HFFc6 (cell line): ENCODE data around the gene RAB13. TPM values are rescaled to one million over a fixed set of nuclear protein-coding genes. Genes with fewer than 3 reads are reported as not detected.

Source experiments
- DNase-seq: peaks from one replicate; pipeline ENCODE4 v3.0.0-alpha.2; 2018
- H3K27ac Mint-ChIP-seq: 2 replicates; pipeline ENCODE4 v1.8.0; 2020; ENCODE audit warnings: mild to moderate bottlenecking, mixed read lengths
- H3K27me3 Mint-ChIP-seq: 2 replicates; pipeline ENCODE4 v1.8.0; 2021; ENCODE audit warnings: mild to moderate bottlenecking, moderate library complexity, mixed read lengths; ENCODE audit not compliant: insufficient read depth
- H3K36me3 Mint-ChIP-seq: 2 replicates; pipeline ENCODE4 v1.8.0; 2021; ENCODE audit warnings: low read depth, mixed read lengths
- H3K4me1 Mint-ChIP-seq: 2 replicates; pipeline ENCODE4 v1.8.0; 2020; ENCODE audit warnings: low read depth, mixed read lengths
- H3K4me3 Mint-ChIP-seq: 2 replicates; pipeline ENCODE4 v1.8.0; 2020; ENCODE audit warnings: mild to moderate bottlenecking, moderate library complexity, mixed read lengths
- H3K9me3 Mint-ChIP-seq: 2 replicates; pipeline ENCODE4 v1.8.0; 2020; ENCODE audit warnings: mild to moderate bottlenecking, mixed read lengths
- total RNA-seq, 6 experiments: library from RNA; stranded (reverse); fragmentation: NEBNext Ultra II Directional; extraction: Animal tissue kit (Norgen Biotek cat#: 25700); gene quantifications; 2 replicates in 1 of 6; 3 replicates in 5 of 6; pipeline ENCODE4 v1.2.3, GENCODE V29; 2021
- TF ChIP-seq, protein P1 (sequence below): fragments of 200-600 bp; sonication (generic); IDR thresholded peaks from 2 replicates; pipeline ENCODE4 v1.5.0; 2021; ENCODE audit warnings: antibody characterized with exemption, mild to moderate bottlenecking

RAB13 gene
- total RNA-seq, 6 experiments from 2014 or later: 119 to 138 (median 128) TPM

- Mint-ChIP-seq H3K27me3 (peaks cover 2% of the 10 kb centered on the region; the same call in 1 of the 2 replicates), H3K9me3 (no peaks in the 10 kb centered on the region), H3K4me1 (peaks cover 3% of the 10 kb centered on the region), H3K36me3 (peaks cover 44% of the 10 kb centered on the region), H3K27ac (no peak overlapping the region), H3K4me3 (no peak overlapping the region)
- TF ChIP-seq, protein P1, sequence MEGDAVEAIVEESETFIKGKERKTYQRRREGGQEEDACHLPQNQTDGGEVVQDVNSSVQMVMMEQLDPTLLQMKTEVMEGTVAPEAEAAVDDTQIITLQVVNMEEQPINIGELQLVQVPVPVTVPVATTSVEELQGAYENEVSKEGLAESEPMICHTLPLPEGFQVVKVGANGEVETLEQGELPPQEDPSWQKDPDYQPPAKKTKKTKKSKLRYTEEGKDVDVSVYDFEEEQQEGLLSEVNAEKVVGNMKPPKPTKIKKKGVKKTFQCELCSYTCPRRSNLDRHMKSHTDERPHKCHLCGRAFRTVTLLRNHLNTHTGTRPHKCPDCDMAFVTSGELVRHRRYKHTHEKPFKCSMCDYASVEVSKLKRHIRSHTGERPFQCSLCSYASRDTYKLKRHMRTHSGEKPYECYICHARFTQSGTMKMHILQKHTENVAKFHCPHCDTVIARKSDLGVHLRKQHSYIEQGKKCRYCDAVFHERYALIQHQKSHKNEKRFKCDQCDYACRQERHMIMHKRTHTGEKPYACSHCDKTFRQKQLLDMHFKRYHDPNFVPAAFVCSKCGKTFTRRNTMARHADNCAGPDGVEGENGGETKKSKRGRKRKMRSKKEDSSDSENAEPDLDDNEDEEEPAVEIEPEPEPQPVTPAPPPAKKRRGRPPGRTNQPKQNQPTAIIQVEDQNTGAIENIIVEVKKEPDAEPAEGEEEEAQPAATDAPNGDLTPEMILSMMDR: no peak
- no peak for DNase-seq
These were observed 46.7 kb downstream of the RAB13 start for GRCh38 chr1:153939476-153939875.

DNA sequence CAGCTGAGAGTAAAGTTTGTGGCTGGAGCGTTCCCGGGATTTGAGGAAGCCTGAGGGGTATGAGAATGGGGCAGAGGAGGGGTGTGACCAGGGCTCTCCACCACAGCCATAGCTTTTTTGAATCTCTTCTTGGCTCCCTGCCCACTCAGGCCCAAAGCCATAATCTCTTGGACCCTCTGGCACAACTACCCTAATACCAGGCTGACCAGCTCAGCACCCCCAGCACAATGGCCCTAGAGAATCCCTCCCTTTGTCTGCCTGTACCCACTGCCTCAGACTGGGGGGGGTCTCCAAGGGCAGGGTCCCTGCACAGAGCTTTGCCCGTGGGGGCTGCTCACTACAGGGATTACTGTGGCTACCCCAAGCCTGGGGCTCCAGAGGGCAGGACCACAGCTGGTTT is 47.1 kb downstream of the RAB13 start:
- no peaks in the 10 kb centered on the region for H3K9me3 Mint-ChIP-seq
- no peak overlapping the region for H3K27ac Mint-ChIP-seq
- peaks cover 2% of the 10 kb centered on the region; the same call in 1 of the 2 replicates for H3K27me3 Mint-ChIP-seq
- H3K4me3 Mint-ChIP-seq: no peak overlapping the region
- no peaks in the 10 kb centered on the region for H3K4me1 Mint-ChIP-seq
- DNase-seq: no peak
- TF ChIP-seq, protein P1: no peak
- H3K36me3 Mint-ChIP-seq: peaks cover 47% of the 10 kb centered on the region

- DNase-seq: no peak
- TF ChIP-seq, protein P1: no peak
- Mint-ChIP-seq H3K27ac (no peak overlapping the region), H3K4me3 (no peak overlapping the region), H3K9me3 (no peaks in the 10 kb centered on the region), H3K36me3 (peaks cover 47% of the 10 kb centered on the region), H3K4me1 (no peaks in the 10 kb centered on the region), H3K27me3 (peaks cover 2% of the 10 kb centered on the region; the same call in 1 of the 2 replicates)
These were observed 48.8 kb downstream of the RAB13 start for GRCh38 chr1:153937331-153937730.

DNA sequence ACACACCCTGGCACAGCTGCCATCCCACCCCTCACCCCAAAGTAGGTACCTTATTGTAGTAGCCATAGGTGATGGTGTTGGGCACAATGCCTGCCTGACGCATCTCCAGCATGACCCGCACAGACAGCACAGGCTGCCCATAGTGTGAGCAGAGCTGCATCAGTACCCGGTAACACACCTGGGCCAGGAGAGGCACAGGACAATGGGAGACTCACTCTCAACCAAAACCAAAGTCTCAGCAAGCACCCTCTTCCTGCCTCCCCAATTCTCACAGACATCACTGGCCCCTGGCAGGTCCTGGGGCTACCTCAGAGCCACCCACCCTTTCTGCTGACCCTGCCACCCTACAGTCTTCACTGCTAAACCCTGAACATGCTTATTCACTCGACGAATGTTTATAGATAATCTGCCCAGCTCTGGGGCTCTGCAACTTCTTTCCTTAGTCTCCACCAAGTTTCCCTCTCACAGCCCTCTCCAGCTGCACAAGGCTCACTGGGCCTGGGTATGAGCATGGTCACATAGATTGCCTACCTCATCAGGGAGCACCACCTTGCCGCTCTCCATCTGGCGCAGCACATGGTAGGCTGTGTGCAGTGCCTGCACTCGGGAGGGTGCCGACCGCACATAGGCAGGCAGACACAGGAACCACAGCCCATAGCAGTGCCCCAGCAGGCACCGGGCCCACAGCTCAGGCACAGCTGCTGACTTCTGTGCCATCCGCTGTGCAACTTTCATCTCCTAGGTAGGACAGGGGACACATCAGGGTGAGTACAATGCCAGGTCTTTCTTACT is 49.9 kb downstream of the RAB13 start:
- Mint-ChIP-seq H3K4me3 (no peak overlapping the region), H3K27ac (no peak overlapping the region)

GRCh38 chr1:153934746-153935145 is 51.4 kb downstream of the RAB13 start:
- H3K4me1 Mint-ChIP-seq: no peaks in the 10 kb centered on the region
- no peak overlapping the region for H3K27ac Mint-ChIP-seq
- no peak for DNase-seq
- no peaks in the 10 kb centered on the region for H3K9me3 Mint-ChIP-seq
- TF ChIP-seq, protein P1: no peak
- peaks cover 37% of the 10 kb centered on the region for H3K36me3 Mint-ChIP-seq
- H3K27me3 Mint-ChIP-seq: peaks cover 1% of the 10 kb centered on the region; the same call in 1 of the 2 replicates
- no peak overlapping the region for H3K4me3 Mint-ChIP-seq

More for the DNA sequence above, 49.9 kb downstream of the RAB13 start:
- Mint-ChIP-seq H3K36me3 (peaks cover 47% of the 10 kb centered on the region), H3K4me1 (no peaks in the 10 kb centered on the region), H3K9me3 (no peaks in the 10 kb centered on the region), H3K27me3 (peaks cover 3% of the 10 kb centered on the region; the same call in 1 of the 2 replicates)
- no peak for DNase-seq
- TF ChIP-seq, protein P1: no peak
